NCI-H128 (cell line): Measurements from ENCODE around the gene SPATC1L.
A peak's percentile ranks its signal among the peaks of the same experiment; 100 is the strongest.
"Not testable (repeated sequence)": the region's sequence is repeated elsewhere in the genome, so short reads cannot be mapped to it uniquely, and the experiment has no call there.

ENCODE experiments used
- DNase-seq: peaks from one replicate; lab custom pipeline; 2025; ENCODE audit not compliant: unreplicated experiment; lab: John Stamatoyannopoulos, UW

Gene SPATC1L

GRCh38 chr21:46183910-46184624, at the start of gene SPATC1L:
TSS of gene SPATC1L (minus strand) at chr21:46184459. CDS start at chr21:46182816, 1,643 bp downstream.
- no peak for DNase-seq

- no peak for DNase-seq
Measured at GRCh38 chr21:46229923-46230260, 45.6 kb upstream of the SPATC1L start.

- DNase-seq: no peak
Measured at GRCh38 chr21:46229133-46229922, 45.1 kb upstream of the SPATC1L start.

- DNase-seq: peak; percentile 95
Measured at GRCh38 chr21:46228345-46229051, 44.2 kb upstream of the SPATC1L start, which contains the start of gene LSS. TSS of gene LSS (minus strand) at chr21:46228774. CDS start at chr21:46228745, 29 bp downstream.

- no peak for DNase-seq
Measured at GRCh38 chr21:46227811-46228344, 43.6 kb upstream of the SPATC1L start.

- DNase-seq: no peak
Measured at GRCh38 chr21:46226920-46227599, 42.8 kb upstream of the SPATC1L start.

DNA sequence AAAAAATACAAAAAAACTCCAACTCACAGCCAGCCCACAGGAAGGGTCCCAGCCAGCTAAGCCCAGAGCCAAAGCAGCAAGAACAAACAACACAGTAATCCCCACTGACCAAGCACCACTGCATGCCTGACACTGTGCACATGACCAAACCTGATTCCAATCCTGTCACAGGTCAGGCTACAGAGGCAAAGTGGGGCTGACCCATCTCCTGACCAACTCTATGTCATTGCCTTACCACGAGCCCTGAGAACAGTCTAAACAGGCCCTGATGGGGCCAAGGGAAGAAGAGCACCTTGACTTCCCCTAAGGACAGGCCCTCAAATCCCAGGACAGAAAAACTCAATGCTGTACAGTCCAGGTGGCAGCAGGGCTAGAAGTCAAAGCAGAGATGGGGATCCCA, 41.9 kb upstream of the SPATC1L start:
- no peak for DNase-seq

GRCh38 chr21:46223661-46224060, 39.4 kb upstream of the SPATC1L start:
- not testable (repeated sequence) for DNase-seq

- DNase-seq: no peak
Measured at GRCh38 chr21:46223217-46223616, 39.0 kb upstream of the SPATC1L start.

DNA sequence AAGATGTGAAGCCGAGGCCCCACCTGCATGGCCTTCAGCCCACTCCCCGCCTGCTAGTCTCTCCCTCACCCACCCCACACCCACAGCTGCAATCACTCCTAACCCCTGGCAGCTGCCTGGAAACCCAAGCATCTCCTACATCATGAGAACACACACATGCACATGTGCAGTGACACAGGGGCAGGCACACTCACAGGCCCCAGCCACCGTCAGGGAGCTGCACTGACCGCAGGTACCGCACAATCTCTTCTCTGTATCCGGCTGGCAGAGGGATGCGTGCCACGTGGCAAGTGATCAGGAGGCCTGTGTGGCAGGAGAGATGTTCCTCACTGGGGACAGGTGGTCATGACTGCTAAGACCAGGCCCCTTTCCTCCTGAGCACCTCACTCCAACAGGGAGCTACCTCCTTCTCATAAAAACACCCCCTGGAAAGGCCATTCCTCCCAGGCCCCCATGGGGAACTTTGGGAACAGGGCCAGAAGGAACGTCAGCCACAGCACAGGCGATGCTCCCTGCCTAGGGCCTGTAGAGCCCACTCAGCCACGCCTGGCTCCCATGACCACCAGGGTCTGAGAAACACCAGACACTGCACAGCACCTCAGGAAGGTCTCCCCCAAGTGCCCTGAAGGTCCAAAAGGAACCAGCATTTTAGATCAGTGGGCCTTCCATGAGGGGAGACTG, 38.3 kb upstream of the SPATC1L start:
- no peak for DNase-seq

DNA sequence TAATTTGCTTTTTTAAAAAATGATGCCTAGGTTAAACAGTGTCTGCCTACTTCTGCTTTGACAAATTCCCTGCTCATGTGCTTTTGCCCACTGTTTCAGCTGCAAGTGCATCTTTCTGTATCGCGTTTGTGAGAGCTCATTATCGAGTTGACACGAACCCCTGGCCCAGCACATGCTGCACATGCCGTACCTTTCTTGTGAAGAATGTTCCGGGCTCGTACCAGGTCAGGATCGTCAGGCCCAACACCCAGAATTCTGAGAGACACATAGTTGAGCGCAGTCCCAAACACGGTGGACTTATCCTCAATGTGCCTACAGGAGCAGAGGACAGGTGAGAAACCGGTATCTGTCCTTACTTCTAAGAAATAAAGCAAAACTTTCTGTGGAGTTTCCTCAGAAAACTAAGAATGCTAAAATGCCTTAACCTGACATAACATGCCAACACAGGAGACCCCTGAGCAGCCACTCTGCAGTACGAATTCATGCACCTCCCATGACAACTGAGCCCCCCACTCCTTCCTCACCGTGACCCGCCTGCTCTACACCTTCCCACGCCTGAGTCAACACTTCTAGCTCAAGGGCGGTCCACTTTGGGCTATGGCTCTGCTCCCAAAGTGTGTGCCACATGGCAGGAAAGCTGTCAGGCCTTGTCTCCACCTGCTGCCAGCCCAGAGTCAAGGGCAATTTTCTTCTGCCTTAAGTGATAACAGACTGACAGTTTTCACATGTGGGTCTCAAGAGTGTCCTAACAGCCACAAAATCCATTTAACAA, 37.6 kb upstream of the SPATC1L start:
- DNase-seq: no peak

DNA sequence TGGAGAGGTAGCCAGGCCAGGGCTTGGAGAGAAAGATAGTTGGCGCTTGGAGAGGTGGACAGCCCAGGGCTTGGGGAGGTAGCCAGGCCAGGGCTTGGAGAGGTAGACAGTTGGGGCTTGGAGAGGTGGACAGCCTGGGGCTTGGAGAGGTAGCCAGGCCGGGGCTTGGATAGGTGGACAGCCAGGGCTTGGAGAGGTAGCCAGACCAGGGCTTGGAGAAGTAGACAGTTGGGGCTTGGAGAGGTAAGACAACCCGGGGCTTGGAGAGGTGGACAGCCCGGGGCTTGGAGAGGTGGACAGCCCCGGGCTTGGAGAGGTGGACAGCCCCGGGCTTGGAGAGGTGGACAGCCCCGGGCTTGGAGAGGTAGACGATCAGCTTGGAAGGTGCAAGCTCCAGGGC, 36.6 kb upstream of the SPATC1L start:
- DNase-seq: no peak

DNA sequence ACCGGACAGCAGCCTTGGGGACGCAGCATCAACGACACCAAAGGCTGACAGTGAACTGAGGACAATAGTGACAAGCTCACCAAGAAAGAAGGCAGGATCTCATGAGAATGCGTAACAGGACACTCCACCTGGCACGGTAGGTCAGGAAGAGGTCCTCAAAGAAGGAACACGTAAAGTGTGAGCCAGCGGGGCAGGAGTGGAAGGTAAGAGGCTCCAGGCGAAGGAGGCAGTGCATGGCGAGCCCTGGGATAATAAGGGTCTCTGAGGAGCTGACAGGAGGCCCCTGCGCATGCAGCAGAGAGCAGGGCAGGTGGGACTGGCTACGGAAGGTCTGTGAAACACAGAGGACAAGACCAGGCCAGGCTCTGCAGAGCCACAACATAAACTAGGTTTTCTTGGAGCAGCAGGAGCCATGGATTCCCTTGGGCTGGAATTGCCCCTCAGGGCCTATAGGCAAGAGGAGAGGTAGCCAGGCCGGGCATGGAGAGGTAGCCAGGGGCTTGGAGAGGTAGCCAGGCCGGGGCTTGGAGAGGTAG, 36.1 kb upstream of the SPATC1L start:
- no peak for DNase-seq

DNA sequence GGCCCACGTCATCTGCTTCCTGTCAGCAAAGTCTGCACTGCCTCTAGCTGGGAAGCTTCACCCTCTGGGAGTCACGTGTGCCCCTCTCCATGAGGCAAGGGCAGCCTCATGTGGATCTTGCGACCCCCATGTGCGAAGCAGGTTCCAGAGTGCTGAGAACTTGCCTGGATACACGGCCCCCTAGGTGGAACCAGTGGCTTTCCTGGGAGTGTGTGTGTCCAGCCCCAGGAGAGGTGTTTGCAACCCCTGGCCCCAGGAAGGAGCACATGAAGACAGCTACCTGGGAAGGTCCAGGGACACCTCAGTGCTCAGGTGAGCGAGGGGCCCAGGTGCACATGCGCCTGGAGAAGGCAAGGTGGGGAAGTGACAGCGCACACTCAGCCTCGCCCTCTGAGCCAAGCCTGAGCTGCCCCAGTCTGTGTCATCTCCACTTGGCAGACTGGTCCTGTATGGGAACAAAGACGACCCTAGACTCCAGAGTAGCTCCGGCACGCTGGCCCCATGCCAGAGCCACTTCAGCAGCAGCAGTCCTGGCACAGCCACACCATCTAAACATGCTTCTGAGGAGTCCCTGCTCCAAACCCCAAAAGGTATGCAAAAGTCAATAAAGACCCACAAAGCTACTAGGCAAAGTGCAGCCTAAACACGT, 35.5 kb upstream of the SPATC1L start:
- DNase-seq: no peak

- DNase-seq: no peak
Measured at GRCh38 chr21:46218906-46219590, 34.8 kb upstream of the SPATC1L start.

GRCh38 chr21:46217511-46218196, 33.4 kb upstream of the SPATC1L start:
- DNase-seq: no peak

GRCh38 chr21:46216132-46216747, 32.0 kb upstream of the SPATC1L start:
- no peak for DNase-seq
